Measurements from ENCODE around the gene SRY.
"Not testable (repeated sequence)": the region's sequence is repeated elsewhere in the genome, so short reads cannot be mapped to it uniquely, and the experiment has no call there.

Gene SRY

GRCh38 chrY:2787600-2787999, at the start of gene SRY:
SRY (minus strand) TSS chrY:2787682; CDS start chrY:2787603, 79 bp downstream.
- DNase-seq, result no peak

- DNase-seq, result no peak
Measured at GRCh38 chrY:2837078-2837477, 49.6 kb upstream of the SRY start.

- DNase-seq, result no peak
Measured at GRCh38 chrY:2835230-2835629, 47.7 kb upstream of the SRY start.

DNA sequence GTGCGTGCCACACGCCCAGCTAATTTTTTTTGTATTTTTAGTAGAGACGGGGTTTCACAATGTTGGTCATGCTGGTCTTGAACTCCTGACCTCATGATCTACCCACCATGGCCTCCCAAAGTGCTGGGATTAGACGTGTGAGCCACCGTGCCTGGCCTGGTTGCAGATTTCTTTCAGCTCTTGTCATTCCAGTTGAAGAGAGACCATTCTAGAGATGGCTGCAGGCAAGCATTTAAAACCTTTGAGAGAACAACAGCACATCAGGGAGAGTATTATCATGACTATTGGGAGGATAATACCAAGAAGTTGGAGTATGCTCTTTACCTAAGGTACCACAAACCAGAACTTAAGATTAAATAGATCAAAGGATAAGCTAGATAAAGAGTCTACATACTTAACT, 41.0 kb upstream of the SRY start:
- DNase-seq, result no peak

DNA sequence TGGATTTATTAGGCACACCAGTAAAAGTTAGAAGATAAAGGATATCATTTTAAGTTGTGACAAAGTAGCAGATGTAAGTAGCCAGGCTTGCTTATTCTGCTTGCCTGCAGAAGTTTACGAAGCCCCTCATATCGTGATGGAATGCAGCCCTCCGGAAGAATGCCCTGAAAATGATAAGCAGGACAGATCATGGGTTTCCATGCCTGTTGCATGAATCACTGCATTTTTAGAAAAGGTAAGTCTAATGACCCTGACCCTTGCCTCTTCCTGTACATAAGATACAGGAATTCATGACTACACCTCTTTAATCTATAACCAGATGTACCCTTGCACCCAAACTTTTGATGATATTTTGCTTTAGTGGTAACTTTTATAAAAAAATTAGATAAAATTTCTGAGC, 37.0 kb upstream of the SRY start:
- no peak for DNase-seq

DNA sequence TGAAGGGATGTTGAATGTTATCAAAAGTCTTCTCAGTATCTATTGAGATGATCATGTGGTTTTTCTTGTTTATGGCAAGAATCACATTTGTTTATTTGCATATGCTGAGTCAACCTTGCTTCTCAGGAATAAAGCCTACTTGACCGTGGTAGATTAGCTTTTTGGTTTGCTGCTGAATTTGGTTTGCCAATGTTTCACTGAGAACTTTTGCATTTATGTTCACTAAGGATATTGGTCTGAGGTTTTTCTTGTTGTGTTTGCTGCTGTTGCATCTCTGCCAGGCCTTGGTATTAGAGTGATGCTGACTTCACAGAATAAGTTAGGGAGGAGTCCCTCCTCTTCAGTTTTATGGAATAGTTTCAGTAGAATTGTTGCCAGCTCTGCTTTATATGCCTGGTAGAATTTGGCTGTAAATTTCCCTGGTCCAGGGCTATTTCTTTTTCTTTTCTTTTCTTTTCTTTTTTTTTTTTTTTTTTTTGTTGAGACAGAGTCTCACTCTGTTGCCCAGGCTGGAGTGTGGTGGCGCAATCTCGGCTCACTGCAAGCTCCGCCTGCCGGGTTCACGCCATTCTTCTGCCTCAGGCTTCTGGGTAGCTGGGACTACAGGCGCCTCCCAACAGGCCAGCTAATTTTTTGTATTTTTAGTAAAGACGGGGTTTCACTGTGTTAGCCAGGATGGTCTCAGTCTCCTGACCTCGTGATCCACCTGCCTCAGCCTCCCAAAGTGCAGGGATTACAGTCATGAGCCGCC, 29.8 kb upstream of the SRY start:
- DNase-seq, result not testable (repeated sequence)

DNA sequence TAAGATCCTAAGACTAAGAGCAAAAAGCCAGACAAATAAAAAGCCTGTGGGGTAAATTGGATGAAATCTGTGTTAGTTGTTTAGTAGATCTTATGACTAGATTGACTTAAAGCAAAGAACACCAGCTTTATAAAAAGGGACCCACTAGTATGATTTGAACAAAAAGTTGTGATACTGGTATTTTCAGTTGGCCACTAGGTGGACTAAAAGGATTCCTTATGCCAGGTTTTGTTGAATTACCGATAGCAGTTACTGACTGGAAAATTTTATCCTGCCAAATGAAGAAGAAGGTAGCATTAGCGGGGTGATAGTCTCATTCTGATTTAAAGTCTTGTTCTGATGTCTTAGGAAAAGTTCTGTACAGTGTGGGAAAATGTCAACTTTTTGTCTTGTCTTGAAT, 12.8 kb upstream of the SRY start:
- no peak for DNase-seq

GRCh38 chrY:2797991-2798390, 10.5 kb upstream of the SRY start:
- DNase-seq, result no peak

DNA sequence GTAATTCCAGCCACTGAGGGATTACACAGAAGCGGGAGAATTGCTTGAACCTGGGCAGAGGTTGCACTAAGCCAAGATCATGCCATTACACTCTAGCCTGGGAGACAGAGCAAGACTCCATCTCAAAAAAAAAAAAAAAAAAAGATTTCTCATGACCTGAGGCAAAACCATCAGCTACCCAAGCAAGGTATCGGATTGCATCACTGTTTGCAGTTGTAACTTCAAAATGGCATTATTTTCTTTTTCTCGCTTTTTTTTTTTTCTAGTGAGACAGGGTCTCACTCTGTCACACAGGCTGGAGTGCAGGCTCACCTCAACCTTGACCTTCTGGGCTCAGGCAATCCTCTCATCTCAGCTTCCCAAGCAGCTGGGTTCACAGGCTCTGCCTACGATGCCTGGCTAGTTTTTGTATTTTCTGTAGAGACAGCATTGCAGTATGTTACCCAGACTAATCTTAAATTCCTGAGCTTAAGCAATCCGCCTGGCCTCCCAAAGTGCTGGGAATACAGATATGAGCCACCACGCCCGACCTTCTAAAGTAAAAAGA, 9.6 kb upstream of the SRY start:
- no peak for DNase-seq

- no peak for DNase-seq
Measured at GRCh38 chrY:2789756-2790155, 2.3 kb upstream of the SRY start.

GRCh38 chrY:2786876-2787512, 488 bp downstream of the SRY start:
- no peak for DNase-seq
